Fibroblast of mammary gland (primary cell): ENCODE results near the gene INO80C.

Experiments used
- DNase-seq: peaks from one replicate; pipeline ENCODE4 v3.0.0-alpha.2; 2010; ENCODE audit warnings: low read depth
- H3K4me3 ChIP-seq: 2 replicates; pipeline ENCODE4 v1.5.1; 2011; ENCODE audit warnings: low read depth, mild to moderate bottlenecking, low read length, moderate library complexity; ENCODE audit not compliant: control insufficient read depth
- TF ChIP-seq, protein P1 (sequence below): conservative IDR thresholded peaks from 2 replicates; pipeline ENCODE4 v1.5.1; 2011; ENCODE audit warnings: low read depth, low read length, inconsistent platforms; ENCODE audit not compliant: control insufficient read depth, insufficient read depth

Gene INO80C

DNA sequence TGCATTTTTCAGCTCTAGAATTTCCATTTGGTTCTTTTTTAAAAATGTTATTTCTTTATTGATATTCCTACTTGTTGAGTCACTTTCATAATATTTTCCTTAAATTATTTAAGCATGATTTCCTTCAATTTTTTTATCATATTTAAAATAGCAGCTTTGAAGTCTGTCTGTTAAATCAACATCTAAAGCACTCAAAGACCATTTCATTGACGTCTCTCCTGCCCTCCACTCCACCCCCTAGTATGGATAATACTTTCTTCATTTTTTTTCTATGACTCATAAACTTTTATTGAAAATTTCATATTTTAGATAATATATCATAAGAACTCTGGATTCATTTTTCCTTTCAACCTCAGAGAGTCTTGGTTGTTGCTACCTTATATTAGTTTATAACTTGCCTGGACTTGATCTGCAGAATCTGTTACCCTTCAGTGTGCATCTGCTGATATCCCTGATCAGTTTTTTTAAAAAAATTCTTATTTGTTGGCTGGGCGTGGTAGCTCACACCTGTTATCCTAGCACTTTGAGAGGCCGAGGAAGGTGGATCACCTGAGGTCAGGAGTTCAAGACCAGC, 61.6 kb downstream of the INO80C start:
- no peak for DNase-seq
- TF ChIP-seq, protein P1, sequence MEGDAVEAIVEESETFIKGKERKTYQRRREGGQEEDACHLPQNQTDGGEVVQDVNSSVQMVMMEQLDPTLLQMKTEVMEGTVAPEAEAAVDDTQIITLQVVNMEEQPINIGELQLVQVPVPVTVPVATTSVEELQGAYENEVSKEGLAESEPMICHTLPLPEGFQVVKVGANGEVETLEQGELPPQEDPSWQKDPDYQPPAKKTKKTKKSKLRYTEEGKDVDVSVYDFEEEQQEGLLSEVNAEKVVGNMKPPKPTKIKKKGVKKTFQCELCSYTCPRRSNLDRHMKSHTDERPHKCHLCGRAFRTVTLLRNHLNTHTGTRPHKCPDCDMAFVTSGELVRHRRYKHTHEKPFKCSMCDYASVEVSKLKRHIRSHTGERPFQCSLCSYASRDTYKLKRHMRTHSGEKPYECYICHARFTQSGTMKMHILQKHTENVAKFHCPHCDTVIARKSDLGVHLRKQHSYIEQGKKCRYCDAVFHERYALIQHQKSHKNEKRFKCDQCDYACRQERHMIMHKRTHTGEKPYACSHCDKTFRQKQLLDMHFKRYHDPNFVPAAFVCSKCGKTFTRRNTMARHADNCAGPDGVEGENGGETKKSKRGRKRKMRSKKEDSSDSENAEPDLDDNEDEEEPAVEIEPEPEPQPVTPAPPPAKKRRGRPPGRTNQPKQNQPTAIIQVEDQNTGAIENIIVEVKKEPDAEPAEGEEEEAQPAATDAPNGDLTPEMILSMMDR = no peak

DNA sequence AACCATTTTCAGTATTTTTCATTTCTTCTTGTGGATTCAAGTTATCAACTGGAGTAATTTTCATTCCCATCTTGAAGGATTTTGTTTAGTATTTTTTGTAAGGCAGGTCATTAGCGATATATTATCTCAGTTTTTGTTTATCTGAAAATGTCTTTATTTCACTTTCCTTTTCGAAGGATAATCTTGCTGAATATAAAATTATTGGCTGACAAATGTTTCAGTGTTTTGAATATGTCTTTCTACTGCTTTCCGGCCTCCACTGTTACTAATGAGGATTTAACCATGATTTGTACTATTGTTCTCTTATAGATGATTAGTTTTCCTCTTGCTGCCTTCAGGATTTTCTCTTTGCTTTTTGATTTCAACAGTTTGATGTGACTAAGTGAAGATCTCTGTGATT, 62.4 kb downstream of the INO80C start:
- no peak for DNase-seq
- TF ChIP-seq, protein P1 = no peak
- H3K4me3 ChIP-seq = no peak overlapping the region

More for the DNA sequence above, 61.6 kb downstream of the INO80C start:
- H3K4me3 ChIP-seq = no peak overlapping the region

DNA sequence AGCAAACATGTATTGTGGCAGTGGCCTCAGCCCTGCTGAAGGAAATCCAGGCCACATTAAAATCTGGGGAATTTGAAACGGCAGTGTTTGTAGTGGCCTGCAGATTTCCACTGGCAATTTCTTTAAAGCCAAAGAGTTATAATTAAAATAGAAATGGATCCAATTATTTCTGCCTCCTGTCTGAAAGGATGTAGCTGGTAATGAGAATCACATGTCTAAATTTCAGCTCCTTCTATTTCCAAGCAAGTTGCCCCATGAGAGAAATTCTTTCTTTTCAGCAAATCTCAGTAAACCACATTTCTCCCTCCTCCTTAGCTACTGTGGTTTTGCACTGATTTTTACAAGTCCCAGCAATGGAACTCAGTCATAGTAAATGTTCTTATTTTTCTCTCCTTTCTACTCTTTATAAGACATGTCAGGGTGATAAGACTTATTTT, 65.2 kb downstream of the INO80C start:
- no peak overlapping the region for H3K4me3 ChIP-seq
- TF ChIP-seq, protein P1 = no peak
- peak; percentile 22 for DNase-seq

- TF ChIP-seq, protein P1 = no peak
- DNase-seq = no peak
- H3K4me3 ChIP-seq = no peak overlapping the region
Measured at GRCh38 chr18:35431374-35431741, 66.4 kb downstream of the INO80C start.

GRCh38 chr18:35430721-35431373, 66.9 kb downstream of the INO80C start:
- TF ChIP-seq, protein P1 = no peak
- H3K4me3 ChIP-seq = no peak overlapping the region
- DNase-seq = no peak

- H3K4me3 ChIP-seq = no peak overlapping the region
- TF ChIP-seq, protein P1 = no peak
- DNase-seq = no peak
Measured at GRCh38 chr18:35426786-35427185, 71.0 kb downstream of the INO80C start.
